Adrenal gland (tissue), 5 donors: Measurements from ENCODE around the gene MAML2.

Experiments
- POLR2A ChIP-seq, 2 donors: fragments of 450-650 bp; IDR thresholded peaks; one replicate each; pipeline ENCODE4 v1.6.1; 2017; ENCODE audit warnings: antibody characterized with exemption in 2 of 2, mild to moderate bottlenecking in 2 of 2, moderate library complexity in 1 of 2
- TF ChIP-seq, protein P1 (sequence below), 6 experiments: fragments of 450-650 bp in 4 of 6; fragments of 200-600 bp in 2 of 6; sonication (generic) in 1 of 6; IDR thresholded peaks; 1 replicate in 5 of 6; 2 replicates in 1 of 6; pipeline versions ENCODE4 v1.5.1 to v1.8.0; 2016 to 2021; ENCODE audit warnings: antibody characterized with exemption in 6 of 6, mild to moderate bottlenecking in 2 of 6, moderate library complexity in 1 of 6
- donor health status: DM: no; HTN: no; CAD: no.

- no peak for TF ChIP-seq POLR2A (IDR thresholded peaks at IDR 0.05)
- TF ChIP-seq, protein P1, sequence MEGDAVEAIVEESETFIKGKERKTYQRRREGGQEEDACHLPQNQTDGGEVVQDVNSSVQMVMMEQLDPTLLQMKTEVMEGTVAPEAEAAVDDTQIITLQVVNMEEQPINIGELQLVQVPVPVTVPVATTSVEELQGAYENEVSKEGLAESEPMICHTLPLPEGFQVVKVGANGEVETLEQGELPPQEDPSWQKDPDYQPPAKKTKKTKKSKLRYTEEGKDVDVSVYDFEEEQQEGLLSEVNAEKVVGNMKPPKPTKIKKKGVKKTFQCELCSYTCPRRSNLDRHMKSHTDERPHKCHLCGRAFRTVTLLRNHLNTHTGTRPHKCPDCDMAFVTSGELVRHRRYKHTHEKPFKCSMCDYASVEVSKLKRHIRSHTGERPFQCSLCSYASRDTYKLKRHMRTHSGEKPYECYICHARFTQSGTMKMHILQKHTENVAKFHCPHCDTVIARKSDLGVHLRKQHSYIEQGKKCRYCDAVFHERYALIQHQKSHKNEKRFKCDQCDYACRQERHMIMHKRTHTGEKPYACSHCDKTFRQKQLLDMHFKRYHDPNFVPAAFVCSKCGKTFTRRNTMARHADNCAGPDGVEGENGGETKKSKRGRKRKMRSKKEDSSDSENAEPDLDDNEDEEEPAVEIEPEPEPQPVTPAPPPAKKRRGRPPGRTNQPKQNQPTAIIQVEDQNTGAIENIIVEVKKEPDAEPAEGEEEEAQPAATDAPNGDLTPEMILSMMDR (IDR thresholded peaks at IDR 0.05), result no peak
Observed at GRCh38 chr11:96119211-96119610, 223.8 kb downstream of the MAML2 start.
